WTC11 (cell line): Measurements from ENCODE around the gene C1orf198. TPM values are rescaled to one million over a fixed set of nuclear protein-coding genes. Genes with fewer than 3 reads are reported as not detected.

Source experiments
- ATAC-seq: fragments of 200-7000 bp; cut with Tn5 transposase; 2 replicates; pipeline ENCODE4 v1.10.0; 2021; ENCODE audit warnings: mild to moderate bottlenecking, moderate library complexity
- CTCF ChIA-PET: fragments of 300-600 bp; sonication (Branson Sonifier 250); formaldehyde crosslinking; loops from one replicate; lab custom pipeline; 2021; ENCODE audit warnings: antibody characterized with exemption; lab: Charles Lee
- POLR2A ChIA-PET: fragments of 350-600 bp; sonication (Branson Sonifier 250); formaldehyde crosslinking; loops from one replicate; lab custom pipeline; 2021; ENCODE audit warnings: antibody characterized with exemption; lab: Charles Lee
- DNase-seq: peaks from one replicate; pipeline ENCODE4 v3.0.0; 2021; ENCODE audit warnings: low spot score
- H3K27ac Mint-ChIP-seq: 2 replicates; pipeline ENCODE4 v1.8.0; 2021; ENCODE audit warnings: mixed read lengths
- H3K27me3 Mint-ChIP-seq: 2 replicates; pipeline ENCODE4 v1.8.0; 2021; ENCODE audit warnings: low read depth, mild to moderate bottlenecking, moderate library complexity, mixed read lengths
- H3K36me3 Mint-ChIP-seq: 2 replicates; pipeline ENCODE4 v1.8.0; 2021; ENCODE audit warnings: mixed read lengths
- H3K4me1 Mint-ChIP-seq: 2 replicates; pipeline ENCODE4 v1.8.0; 2022; ENCODE audit warnings: mixed read lengths
- H3K4me3 Mint-ChIP-seq: 2 replicates; pipeline ENCODE4 v1.8.0; 2021; ENCODE audit warnings: mild to moderate bottlenecking, moderate library complexity, mixed read lengths
- H3K9me3 Mint-ChIP-seq: 2 replicates; pipeline ENCODE4 v1.8.0; 2021; ENCODE audit warnings: mixed read lengths
- CBFB ChIP-seq: sonication (generic); formaldehyde crosslinking; IDR thresholded peaks from 2 replicates; pipeline ENCODE4 v1.8.1; 2022; ENCODE audit warnings: mild to moderate bottlenecking, low read depth, missing genetic modification reagents
- CREM ChIP-seq: sonication (generic); formaldehyde crosslinking; IDR thresholded peaks from 2 replicates; pipeline ENCODE4 v1.8.1; 2022; ENCODE audit warnings: mild to moderate bottlenecking, missing genetic modification reagents, moderate library complexity
- ERG ChIP-seq: fragments of 250-450 bp; sonication (Bioruptor Pico); IDR thresholded peaks from 2 replicates; pipeline ENCODE4 v1.8.0; 2021; ENCODE audit warnings: mild to moderate bottlenecking
- ETV6 ChIP-seq: sonication (generic); formaldehyde crosslinking; IDR thresholded peaks from 2 replicates; pipeline ENCODE4 v1.8.1; 2022; ENCODE audit warnings: mild to moderate bottlenecking, missing genetic modification reagents
- KAT7 ChIP-seq: sonication (generic); formaldehyde crosslinking; IDR thresholded peaks from 2 replicates; pipeline ENCODE4 v1.8.1; 2023; ENCODE audit warnings: missing genetic modification reagents, mild to moderate bottlenecking, borderline replicate concordance
- MYBL2 ChIP-seq: sonication (generic); formaldehyde crosslinking; IDR thresholded peaks from 2 replicates; pipeline ENCODE4 v1.8.1; 2023; ENCODE audit warnings: mild to moderate bottlenecking, moderate library complexity, missing genetic modification reagents
- NFE2L1 ChIP-seq: sonication (generic); formaldehyde crosslinking; IDR thresholded peaks from 2 replicates; pipeline ENCODE4 v1.8.1; 2023; ENCODE audit warnings: missing genetic modification reagents
- OVOL2 ChIP-seq: fragments of 250-450 bp; sonication (Bioruptor Pico); IDR thresholded peaks from 2 replicates; pipeline ENCODE4 v1.9.0; 2021; ENCODE audit warnings: mild to moderate bottlenecking, borderline replicate concordance
- PREB ChIP-seq: sonication (generic); formaldehyde crosslinking; IDR thresholded peaks from 2 replicates; pipeline ENCODE4 v1.8.1; 2022; ENCODE audit warnings: mild to moderate bottlenecking, missing genetic modification reagents, moderate library complexity, borderline replicate concordance
- ZNF219 ChIP-seq: sonication (generic); formaldehyde crosslinking; IDR thresholded peaks from 2 replicates; pipeline ENCODE4 v1.8.0; 2023; ENCODE audit warnings: missing genetic modification reagents, mild to moderate bottlenecking, borderline replicate concordance
- ZNF425 ChIP-seq: fragments of 250-450 bp; sonication (Bioruptor Pico); conservative IDR thresholded peaks from 2 replicates; pipeline ENCODE4 v1.9.0; 2021; ENCODE audit warnings: mild to moderate bottlenecking
- ZNF671 ChIP-seq: fragments of 250-450 bp; sonication (Bioruptor Pico); IDR thresholded peaks from 2 replicates; pipeline ENCODE4 v1.8.0; 2021; ENCODE audit warnings: mild to moderate bottlenecking
- total RNA-seq: library from RNA; stranded (reverse); gene quantifications from 3 replicates; pipeline ENCODE4 v1.2.3, GENCODE V29; 2021
- TF ChIP-seq, protein P1 (sequence below): sonication (generic); formaldehyde crosslinking; IDR thresholded peaks from 2 replicates; pipeline ENCODE4 v1.8.1; 2023; ENCODE audit warnings: mild to moderate bottlenecking, missing genetic modification reagents
- TF ChIP-seq, protein P2 (sequence below): sonication (generic); formaldehyde crosslinking; IDR thresholded peaks from 2 replicates; pipeline ENCODE4 v1.8.0; 2022; ENCODE audit warnings: mild to moderate bottlenecking, missing genetic modification reagents
- TF ChIP-seq, protein P3 (sequence below): sonication (generic); formaldehyde crosslinking; IDR thresholded peaks from 2 replicates; pipeline ENCODE4 v1.8.0; 2022; ENCODE audit warnings: mild to moderate bottlenecking, missing genetic modification reagents
- TF ChIP-seq, protein P4 (sequence below): sonication (generic); formaldehyde crosslinking; IDR thresholded peaks from 2 replicates; pipeline ENCODE4 v1.8.1; 2023; ENCODE audit warnings: mild to moderate bottlenecking, missing genetic modification reagents, moderate library complexity

C1orf198 gene
- total RNA-seq, 1 experiment from 2014 or later = 26.9 TPM

- TF ChIP-seq ETV6 = no peak
- no peak for TF ChIP-seq KAT7
- no peak for TF ChIP-seq CREM (CRISPR knock-in tag)
- no peak for TF ChIP-seq CBFB (CRISPR knock-in tag)
- TF ChIP-seq, protein P1, sequence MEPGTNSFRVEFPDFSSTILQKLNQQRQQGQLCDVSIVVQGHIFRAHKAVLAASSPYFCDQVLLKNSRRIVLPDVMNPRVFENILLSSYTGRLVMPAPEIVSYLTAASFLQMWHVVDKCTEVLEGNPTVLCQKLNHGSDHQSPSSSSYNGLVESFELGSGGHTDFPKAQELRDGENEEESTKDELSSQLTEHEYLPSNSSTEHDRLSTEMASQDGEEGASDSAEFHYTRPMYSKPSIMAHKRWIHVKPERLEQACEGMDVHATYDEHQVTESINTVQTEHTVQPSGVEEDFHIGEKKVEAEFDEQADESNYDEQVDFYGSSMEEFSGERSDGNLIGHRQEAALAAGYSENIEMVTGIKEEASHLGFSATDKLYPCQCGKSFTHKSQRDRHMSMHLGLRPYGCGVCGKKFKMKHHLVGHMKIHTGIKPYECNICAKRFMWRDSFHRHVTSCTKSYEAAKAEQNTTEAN (CRISPR knock-in tag) = no peak
- CTCF ChIA-PET = interaction anchor here (0.9 to 1.6 kb wide), 3 partner anchors 106 to 414 kb away, joined by 3 to 4 read pairs (median 3); no protein-coding TSS in a partner anchor
- Mint-ChIP-seq H3K4me1 (no peaks in the 10 kb centered on the region), H3K4me3 (no peak overlapping the region), H3K36me3 (no peaks in the 10 kb centered on the region), H3K27ac (no peak overlapping the region), H3K27me3 (peaks cover 59% of the 10 kb centered on the region), H3K9me3 (no peaks in the 10 kb centered on the region)
- POLR2A ChIA-PET = no interaction called here
- ATAC-seq = no peak
- DNase-seq = no peak
Measured at GRCh38 chr1:230796626-230797025, 71.7 kb downstream of the C1orf198 start.

DNA sequence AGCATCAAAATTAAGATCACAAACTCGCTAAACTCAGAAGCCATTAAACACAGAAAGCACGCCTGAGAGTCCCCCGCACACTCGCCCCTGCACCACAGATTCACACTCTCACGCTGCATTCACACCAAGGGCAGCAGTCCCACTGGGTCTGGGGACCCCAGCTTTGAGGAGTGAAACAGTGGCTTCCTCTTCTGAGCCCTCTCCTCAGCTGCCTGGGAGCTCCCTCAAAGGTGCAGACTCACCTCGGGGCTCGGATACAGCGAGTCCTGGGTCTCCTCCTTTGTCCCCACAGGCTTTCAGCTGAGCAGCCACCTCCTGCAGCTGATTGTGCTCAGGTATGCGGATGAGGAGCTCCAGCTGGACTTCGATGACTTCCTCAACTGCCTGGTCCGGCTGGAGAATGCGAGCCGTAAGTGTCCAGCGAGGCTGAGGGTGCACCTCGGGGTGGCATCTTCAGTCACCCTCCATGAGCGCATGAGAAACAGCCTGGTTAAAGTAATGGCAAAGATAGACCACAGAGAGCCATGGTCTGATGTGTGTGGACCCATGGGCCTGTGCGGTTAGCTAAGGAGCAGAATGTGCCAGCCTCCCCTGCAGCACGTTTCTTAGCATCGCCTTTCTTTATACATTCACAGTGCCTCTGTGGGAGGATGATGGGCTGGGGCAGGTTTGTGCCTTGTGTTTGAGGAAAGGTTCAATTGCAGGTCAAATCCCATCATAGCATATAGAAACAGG, 73.3 kb downstream of the C1orf198 start:
- TF ChIP-seq NFE2L1 (no peak), CBFB (CRISPR knock-in tag) (no peak), MYBL2 (CRISPR knock-in tag) (no peak)
- ChIA-PET POLR2A (no interaction called here), CTCF (interaction anchor here (0.9 to 1.9 kb wide), 3 partner anchors 22 to 122 kb away, joined by 3 to 4 read pairs (median 3); partner anchors contain the start of gene C1orf198)
- H3K36me3 Mint-ChIP-seq = no peaks in the 10 kb centered on the region
- DNase-seq (no peak), ATAC-seq (no peak)
- no peak overlapping the region for H3K27ac Mint-ChIP-seq
- no peaks in the 10 kb centered on the region for H3K9me3 Mint-ChIP-seq
- peaks cover 52% of the 10 kb centered on the region for H3K27me3 Mint-ChIP-seq
- H3K4me3 Mint-ChIP-seq = no peak overlapping the region
- no peaks in the 10 kb centered on the region for H3K4me1 Mint-ChIP-seq

DNA sequence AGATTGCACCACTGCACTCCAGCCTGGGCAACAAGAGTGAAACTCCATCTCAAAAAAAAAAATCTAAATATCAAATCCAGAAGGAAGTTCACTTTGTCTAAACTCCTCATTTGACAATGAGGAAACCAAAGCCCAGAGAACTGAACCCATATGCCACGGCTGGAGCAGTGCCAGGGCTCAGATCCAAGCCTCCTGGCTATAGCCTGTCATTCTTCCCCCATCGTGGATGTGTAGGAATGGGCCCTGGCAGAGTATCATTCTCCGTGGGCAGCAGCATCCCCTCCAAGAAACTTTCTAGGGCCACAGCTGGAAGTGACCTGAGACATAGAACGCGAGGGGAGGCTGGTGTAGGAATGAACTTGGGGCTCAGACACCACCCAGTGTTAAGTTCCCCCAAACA, 73.9 kb downstream of the C1orf198 start:
- no peaks in the 10 kb centered on the region for H3K4me1 Mint-ChIP-seq
- DNase-seq (no peak), ATAC-seq (no peak)
- POLR2A ChIA-PET = no interaction called here
- CTCF ChIA-PET = interaction anchor here (0.9 to 1.9 kb wide), 3 partner anchors 22 to 122 kb away, joined by 3 to 4 read pairs (median 3); partner anchors contain the start of gene C1orf198
- no peaks in the 10 kb centered on the region for H3K36me3 Mint-ChIP-seq
- no peaks in the 10 kb centered on the region for H3K9me3 Mint-ChIP-seq
- no peak overlapping the region for H3K4me3 Mint-ChIP-seq
- H3K27ac Mint-ChIP-seq = no peak overlapping the region
- H3K27me3 Mint-ChIP-seq = peaks cover 46% of the 10 kb centered on the region
- no peak for TF ChIP-seq ERG (CRISPR knock-in tag)
- TF ChIP-seq ETV6 = no peak
- no peak for TF ChIP-seq ZNF671 (CRISPR knock-in tag)
- TF ChIP-seq ZNF219 (CRISPR knock-in tag) = no peak
- no peak for TF ChIP-seq OVOL2 (CRISPR knock-in tag)
- TF ChIP-seq ZNF425 (CRISPR knock-in tag) = no peak
- TF ChIP-seq, protein P2, sequence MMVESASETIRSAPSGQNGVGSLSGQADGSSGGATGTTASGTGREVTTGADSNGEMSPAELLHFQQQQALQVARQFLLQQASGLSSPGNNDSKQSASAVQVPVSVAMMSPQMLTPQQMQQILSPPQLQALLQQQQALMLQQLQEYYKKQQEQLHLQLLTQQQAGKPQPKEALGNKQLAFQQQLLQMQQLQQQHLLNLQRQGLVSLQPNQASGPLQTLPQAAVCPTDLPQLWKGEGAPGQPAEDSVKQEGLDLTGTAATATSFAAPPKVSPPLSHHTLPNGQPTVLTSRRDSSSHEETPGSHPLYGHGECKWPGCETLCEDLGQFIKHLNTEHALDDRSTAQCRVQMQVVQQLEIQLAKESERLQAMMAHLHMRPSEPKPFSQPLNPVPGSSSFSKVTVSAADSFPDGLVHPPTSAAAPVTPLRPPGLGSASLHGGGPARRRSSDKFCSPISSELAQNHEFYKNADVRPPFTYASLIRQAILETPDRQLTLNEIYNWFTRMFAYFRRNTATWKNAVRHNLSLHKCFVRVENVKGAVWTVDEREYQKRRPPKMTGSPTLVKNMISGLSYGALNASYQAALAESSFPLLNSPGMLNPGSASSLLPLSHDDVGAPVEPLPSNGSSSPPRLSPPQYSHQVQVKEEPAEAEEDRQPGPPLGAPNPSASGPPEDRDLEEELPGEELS (CRISPR knock-in tag) = no peak
- TF ChIP-seq PREB (CRISPR knock-in tag) = no peak
- TF ChIP-seq, protein P3, sequence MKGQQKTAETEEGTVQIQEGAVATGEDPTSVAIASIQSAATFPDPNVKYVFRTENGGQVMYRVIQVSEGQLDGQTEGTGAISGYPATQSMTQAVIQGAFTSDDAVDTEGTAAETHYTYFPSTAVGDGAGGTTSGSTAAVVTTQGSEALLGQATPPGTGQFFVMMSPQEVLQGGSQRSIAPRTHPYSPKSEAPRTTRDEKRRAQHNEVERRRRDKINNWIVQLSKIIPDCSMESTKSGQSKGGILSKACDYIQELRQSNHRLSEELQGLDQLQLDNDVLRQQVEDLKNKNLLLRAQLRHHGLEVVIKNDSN = no peak
- TF ChIP-seq, protein P4, sequence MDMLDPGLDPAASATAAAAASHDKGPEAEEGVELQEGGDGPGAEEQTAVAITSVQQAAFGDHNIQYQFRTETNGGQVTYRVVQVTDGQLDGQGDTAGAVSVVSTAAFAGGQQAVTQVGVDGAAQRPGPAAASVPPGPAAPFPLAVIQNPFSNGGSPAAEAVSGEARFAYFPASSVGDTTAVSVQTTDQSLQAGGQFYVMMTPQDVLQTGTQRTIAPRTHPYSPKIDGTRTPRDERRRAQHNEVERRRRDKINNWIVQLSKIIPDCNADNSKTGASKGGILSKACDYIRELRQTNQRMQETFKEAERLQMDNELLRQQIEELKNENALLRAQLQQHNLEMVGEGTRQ (CRISPR knock-in tag) = no peak
